ENCODE data around the gene PRPF8.
"Not testable (repeated sequence)": the region's sequence is repeated elsewhere in the genome, so short reads cannot be mapped to it uniquely, and the experiment has no call there.

The PRPF8 gene

GRCh38 chr17:1683459-1683858, 1.2 kb downstream of the PRPF8 start:
- no peak for TF ChIP-seq CTCF (IDR thresholded peaks at IDR 0.05; ENCODE audit: poor library complexity, severe bottlenecking)
- Histone ChIP-seq H3K27me3 (ENCODE audit: insufficient read depth, poor library complexity, severe bottlenecking) (no peaks in the 10 kb centered on the region), H3K36me3 (ENCODE audit: low read depth) (peaks cover 51% of the 10 kb centered on the region), H3K4me3 (ENCODE audit: severe bottlenecking) (peak overlapping the region; percentile 79), H3K4me1 (ENCODE audit: insufficient read depth, poor library complexity, severe bottlenecking) (peaks cover 11% of the 10 kb centered on the region), H3K27ac (ENCODE audit: poor library complexity, severe bottlenecking) (peak overlapping the region; percentile 60), H3K9me3 (ENCODE audit: severe bottlenecking) (no peaks in the 10 kb centered on the region)
- DNase-seq (ENCODE audit: low spot score) (no peak), ATAC-seq (ENCODE audit: low read depth) (no peak)

DNA sequence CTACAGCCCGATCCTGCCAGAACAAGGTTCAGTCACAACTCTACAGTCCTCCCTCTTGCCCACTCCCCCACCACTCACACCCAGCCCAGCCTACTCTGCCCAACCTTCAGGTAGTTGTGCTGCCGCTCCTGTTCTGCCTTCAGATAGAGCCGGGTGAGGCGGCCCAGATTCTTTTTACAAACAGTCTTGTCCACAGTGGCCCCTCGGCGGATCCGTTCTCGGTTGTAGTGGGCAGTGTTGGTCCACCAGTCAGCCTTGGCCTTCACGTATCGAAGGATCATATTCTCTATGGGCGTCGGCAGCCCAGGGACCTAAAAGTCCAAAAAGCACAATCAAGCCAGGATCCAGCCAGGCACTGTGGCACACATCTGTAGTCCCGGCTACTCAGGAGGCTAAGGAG, 8.3 kb downstream of the PRPF8 start:
- H3K27me3 ChIP-seq (ENCODE audit: insufficient read depth, poor library complexity, severe bottlenecking), result no peaks in the 10 kb centered on the region
- no peak overlapping the region for H3K4me3 ChIP-seq (ENCODE audit: severe bottlenecking)
- DNase-seq (ENCODE audit: low spot score), result no peak
- no peak for TF ChIP-seq CTCF (IDR thresholded peaks at IDR 0.05; ENCODE audit: poor library complexity, severe bottlenecking)
- no peak for ATAC-seq (ENCODE audit: low read depth)
- H3K9me3 ChIP-seq (ENCODE audit: severe bottlenecking), result no peaks in the 10 kb centered on the region
- H3K36me3 ChIP-seq (ENCODE audit: low read depth), result peaks cover 97% of the 10 kb centered on the region
- no peak overlapping the region for H3K27ac ChIP-seq (ENCODE audit: poor library complexity, severe bottlenecking)
- H3K4me1 ChIP-seq (ENCODE audit: insufficient read depth, poor library complexity, severe bottlenecking), result no peaks in the 10 kb centered on the region

GRCh38 chr17:1673041-1673785, 11.5 kb downstream of the PRPF8 start:
- DNase-seq (ENCODE audit: low spot score) (no peak), ATAC-seq (ENCODE audit: low read depth) (no peak)

DNA sequence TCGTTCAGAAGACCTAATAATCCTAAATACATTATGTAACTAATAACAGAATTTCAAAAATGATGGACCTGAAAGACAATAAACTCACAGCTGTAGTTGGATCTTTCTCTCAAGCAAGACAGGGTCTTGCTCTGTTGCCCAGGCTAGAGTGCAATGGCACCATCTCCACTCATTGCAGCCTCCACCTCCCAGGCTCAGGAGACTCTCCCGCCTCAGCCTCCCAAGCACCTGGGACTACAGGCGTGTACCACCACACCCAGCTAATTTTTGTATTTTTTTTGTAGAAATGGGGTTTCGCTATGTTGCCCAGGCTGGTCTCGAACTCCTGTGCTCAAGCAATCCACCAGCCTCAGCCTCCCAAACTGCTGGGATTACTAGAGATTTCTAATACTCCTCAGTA, 20.7 kb downstream of the PRPF8 start:
- H3K36me3 ChIP-seq (ENCODE audit: low read depth), result peaks cover 89% of the 10 kb centered on the region
- DNase-seq (ENCODE audit: low spot score); H3K9me3 ChIP-seq (ENCODE audit: severe bottlenecking); H3K4me3 ChIP-seq (ENCODE audit: severe bottlenecking); H3K27ac ChIP-seq (ENCODE audit: poor library complexity, severe bottlenecking); H3K27me3 ChIP-seq (ENCODE audit: insufficient read depth, poor library complexity, severe bottlenecking); H3K4me1 ChIP-seq (ENCODE audit: insufficient read depth, poor library complexity, severe bottlenecking); ATAC-seq (ENCODE audit: low read depth): not testable (repeated sequence)

More at GRCh38 chr17:1673041-1673785, 11.5 kb downstream of the PRPF8 start:
- Histone ChIP-seq H3K4me1 (ENCODE audit: insufficient read depth, poor library complexity, severe bottlenecking) (no peaks in the 10 kb centered on the region), H3K9me3 (ENCODE audit: severe bottlenecking) (no peaks in the 10 kb centered on the region), H3K27me3 (ENCODE audit: insufficient read depth, poor library complexity, severe bottlenecking) (no peaks in the 10 kb centered on the region), H3K4me3 (ENCODE audit: severe bottlenecking) (no peak overlapping the region), H3K36me3 (ENCODE audit: low read depth) (peaks cover 98% of the 10 kb centered on the region), H3K27ac (ENCODE audit: poor library complexity, severe bottlenecking) (no peak overlapping the region)
- TF ChIP-seq CTCF (IDR thresholded peaks at IDR 0.05; ENCODE audit: poor library complexity, severe bottlenecking), result no peak

DNA sequence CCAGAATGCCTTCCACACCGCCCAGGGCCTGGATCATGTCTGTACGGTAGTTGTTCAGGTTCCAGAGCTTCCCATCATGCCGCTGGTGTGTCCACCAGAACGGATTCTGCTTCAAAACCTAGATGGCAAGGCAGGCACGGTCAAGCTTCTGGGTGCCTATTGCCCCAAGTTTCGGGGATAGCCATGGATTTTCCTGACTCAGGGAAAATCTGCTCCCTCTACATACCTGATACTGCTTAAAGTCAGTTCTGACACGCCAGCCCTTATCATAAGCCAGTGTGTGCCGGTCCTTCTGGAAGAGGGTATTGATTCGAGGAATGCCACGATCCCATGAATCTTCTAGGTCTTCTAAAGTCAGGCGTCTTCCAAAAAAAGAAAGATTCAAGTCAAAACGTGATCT, 23.6 kb downstream of the PRPF8 start:
- ATAC-seq (ENCODE audit: low read depth) (no peak), DNase-seq (ENCODE audit: low spot score) (no peak)
- peaks cover 89% of the 10 kb centered on the region for H3K36me3 ChIP-seq (ENCODE audit: low read depth)

More for the DNA sequence above, 23.6 kb downstream of the PRPF8 start:
- no peaks in the 10 kb centered on the region for H3K4me1 ChIP-seq (ENCODE audit: insufficient read depth, poor library complexity, severe bottlenecking)
- H3K9me3 ChIP-seq (ENCODE audit: severe bottlenecking), result no peaks in the 10 kb centered on the region
- H3K27ac ChIP-seq (ENCODE audit: poor library complexity, severe bottlenecking), result no peak overlapping the region
- TF ChIP-seq CTCF (IDR thresholded peaks at IDR 0.05; ENCODE audit: poor library complexity, severe bottlenecking), result no peak
- H3K27me3 ChIP-seq (ENCODE audit: insufficient read depth, poor library complexity, severe bottlenecking), result no peaks in the 10 kb centered on the region
- no peak overlapping the region for H3K4me3 ChIP-seq (ENCODE audit: severe bottlenecking)

Data from RWPE2 (cell line).